GM12864 (cell line): Measurements from ENCODE around the gene PLEKHA7.

Experiments used
- DNase-seq: peaks from one replicate; pipeline ENCODE4 v3.0.0-alpha.2; 2011; ENCODE audit warnings: low read depth
- H3K4me3 ChIP-seq: 2 replicates; pipeline ENCODE4 v1.5.1; 2011; ENCODE audit warnings: mild to moderate bottlenecking, low read depth, low read length, control low read depth
- CTCF ChIP-seq: IDR thresholded peaks from 2 replicates; pipeline ENCODE4 v1.5.1; 2011; ENCODE audit warnings: low read depth, mild to moderate bottlenecking, moderate library complexity, low read length, control low read depth, inconsistent platforms; ENCODE audit errors: missing control alignments

Gene PLEKHA7

DNA sequence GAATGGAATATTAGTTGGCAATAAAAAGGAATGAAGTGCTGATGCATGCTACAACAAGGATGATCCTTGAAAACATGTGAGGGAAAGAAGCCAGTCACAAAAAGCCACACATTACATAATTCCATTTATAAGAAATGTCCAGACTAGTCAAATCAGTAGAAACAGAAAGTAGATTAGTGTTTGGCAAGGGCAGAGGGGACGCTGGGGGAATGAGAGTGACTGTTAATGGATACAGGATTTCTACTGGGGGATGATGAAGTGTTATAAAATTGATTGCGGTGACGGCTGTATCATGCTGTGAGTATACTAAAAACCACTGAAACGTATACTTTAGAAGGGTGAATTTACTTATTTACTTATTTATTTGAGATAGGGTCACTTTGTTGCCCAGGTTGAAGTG lies 217.9 kb downstream of the PLEKHA7 start:
- TF ChIP-seq CTCF: no peak
- H3K4me3 ChIP-seq: no peak overlapping the region
- no peak for DNase-seq

DNA sequence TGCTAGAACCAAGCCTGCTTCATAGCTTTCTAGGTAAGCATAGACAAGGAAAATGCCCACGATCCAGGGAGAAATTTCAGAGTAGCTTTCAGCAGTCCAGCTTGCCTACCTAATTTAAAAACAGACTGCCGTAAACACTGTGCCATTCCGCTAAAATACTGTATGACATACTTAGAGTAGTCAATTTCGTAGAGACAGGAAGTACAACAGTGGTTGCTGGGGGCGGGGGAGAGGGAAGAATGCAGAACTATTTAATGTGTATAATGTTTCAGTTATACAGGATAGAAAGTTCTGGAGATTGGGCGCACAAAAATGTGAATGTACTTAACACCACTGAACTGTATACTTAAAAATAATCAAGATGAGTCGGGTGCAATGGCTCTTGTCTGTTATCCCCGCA lies 219.1 kb downstream of the PLEKHA7 start:
- no peak for DNase-seq
- H3K4me3 ChIP-seq: no peak overlapping the region
- TF ChIP-seq CTCF: no peak

DNA sequence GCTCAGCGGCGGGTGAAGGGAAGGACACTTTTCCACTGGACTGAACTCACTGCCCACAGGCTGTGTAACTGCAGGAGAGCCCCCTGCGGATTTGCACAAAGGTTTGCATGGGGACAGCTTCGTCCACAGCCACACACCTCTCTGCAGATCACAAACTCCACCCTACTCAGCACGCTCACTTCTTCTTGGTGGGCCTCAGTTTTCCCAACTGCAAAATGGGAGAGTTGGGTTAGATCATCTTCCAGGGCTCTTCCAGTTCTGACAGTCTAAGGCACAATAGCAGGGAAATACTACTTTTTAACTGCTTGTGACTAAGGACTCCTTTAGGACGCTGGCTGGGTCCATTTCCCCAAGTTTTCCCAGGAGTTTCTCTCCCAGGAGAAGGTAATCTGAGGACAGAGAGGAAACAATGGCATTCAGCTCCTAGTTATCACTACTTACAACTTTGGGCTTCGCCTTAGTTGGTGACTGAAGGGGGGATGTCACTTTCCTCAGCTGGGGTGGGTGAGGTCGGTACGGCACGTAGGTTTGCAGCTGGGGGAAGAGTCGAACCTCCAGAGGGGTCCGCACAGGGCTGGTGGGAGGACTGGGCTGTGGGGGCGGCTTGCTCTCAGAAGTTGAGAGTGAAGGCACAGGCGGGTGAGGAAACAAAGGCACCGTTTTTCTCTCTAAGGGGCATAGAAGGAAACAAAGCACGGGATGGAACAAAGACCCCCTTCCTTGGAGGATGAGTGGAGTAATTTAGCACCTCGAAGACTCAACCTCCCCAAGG lies 220.0 kb downstream of the PLEKHA7 start:
- DNase-seq: no peak
- TF ChIP-seq CTCF: no peak
- H3K4me3 ChIP-seq: no peak overlapping the region

DNA sequence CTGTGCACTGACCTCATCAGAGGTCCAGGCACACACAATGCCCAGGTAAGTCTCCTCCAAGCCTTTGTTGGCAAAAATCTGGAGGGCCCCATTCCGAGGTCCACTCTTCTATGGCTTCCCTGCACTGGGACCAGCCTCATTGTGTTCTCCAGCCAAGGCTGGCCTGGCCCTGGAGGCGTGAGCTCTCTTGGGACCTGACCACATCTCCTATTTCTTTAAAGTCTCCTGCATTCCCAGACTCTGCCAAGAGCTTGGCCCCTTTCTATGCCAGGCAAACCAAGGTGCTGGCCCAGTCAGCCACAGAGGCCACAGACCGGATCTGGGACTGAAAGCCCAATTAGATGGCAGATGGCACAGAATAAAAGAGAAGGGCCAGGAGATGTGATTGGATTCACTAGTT lies 220.7 kb downstream of the PLEKHA7 start:
- DNase-seq: no peak
- no peak for TF ChIP-seq CTCF
- no peak overlapping the region for H3K4me3 ChIP-seq

- no peak overlapping the region for H3K4me3 ChIP-seq
- no peak for TF ChIP-seq CTCF
- DNase-seq: no peak
These were observed 221.2 kb downstream of the PLEKHA7 start for GRCh38 chr11:16793009-16793408.

GRCh38 chr11:16792426-16792825 lies 221.8 kb downstream of the PLEKHA7 start:
- no peak for DNase-seq
- TF ChIP-seq CTCF: no peak
- H3K4me3 ChIP-seq: no peak overlapping the region
